H1 (cell line): ENCODE results near the gene DDX55. TPM values are rescaled to one million over a fixed set of nuclear protein-coding genes. Genes with fewer than 3 reads are reported as not detected.
A peak's percentile ranks its signal among the peaks of the same experiment; 100 is the strongest.

Experiments
- CTCF ChIA-PET: fragments of 300-600 bp; sonication (Branson Sonifier 250); formaldehyde crosslinking; loops from one replicate; lab custom pipeline; 2021; ENCODE audit not compliant: partially characterized antibody; lab: Charles Lee
- POLR2A ChIA-PET: fragments of 300-600 bp; sonication (Branson Sonifier 250); formaldehyde crosslinking; loops from one replicate; lab custom pipeline; 2021; ENCODE audit warnings: inconsistent platforms; ENCODE audit not compliant: partially characterized antibody; lab: Charles Lee
- DNase-seq, 2 experiments: peaks; one replicate each; pipeline versions ENCODE4 v3.0.0 to v3.0.0-alpha.2; 2010 to 2022; ENCODE audit warnings: low spot score in 2 of 2, low read depth in 1 of 2, mixed read lengths in 1 of 2
- FAIRE-seq: peaks from 2 replicates; lab custom pipeline; 2011; peaks lifted over from hg19 to GRCh38; lab: Jason Lieb, UNC
- H2AFZ ChIP-seq: 2 replicates; pipeline ENCODE4 v1.8.1; 2012; ENCODE audit warnings: low read length, inconsistent platforms
- H2AK5ac ChIP-seq: 2 replicates; pipeline ENCODE4 v1.6.1; 2013; ENCODE audit warnings: low read depth, low read length
- H2BK120ac ChIP-seq: replicated peaks from 2 replicates; pipeline ENCODE3; 2013; ENCODE audit warnings: low read depth, low read length, inconsistent platforms
- H2BK12ac ChIP-seq: 2 replicates; pipeline ENCODE4 v1.6.1; 2013; ENCODE audit warnings: low read depth, low read length
- H2BK15ac ChIP-seq: 2 replicates; pipeline ENCODE4 v1.6.1; 2013; ENCODE audit warnings: low read length
- H2BK20ac ChIP-seq: 2 replicates; pipeline ENCODE4 v1.6.1; 2013; ENCODE audit warnings: low read length
- H2BK5ac ChIP-seq: 2 replicates; pipeline ENCODE4 v1.6.1; 2013; ENCODE audit warnings: low read depth, low read length
- H3K14ac ChIP-seq: 2 replicates; pipeline ENCODE4 v1.6.1; 2013; ENCODE audit warnings: inconsistent platforms; ENCODE audit not compliant: insufficient read length
- H3K18ac ChIP-seq: 2 replicates; pipeline ENCODE4 v1.6.1; 2013; ENCODE audit warnings: low read length; ENCODE audit errors: extremely low read depth
- H3K23ac ChIP-seq: 2 replicates; pipeline ENCODE4 v1.6.1; 2013; ENCODE audit warnings: inconsistent platforms; ENCODE audit not compliant: insufficient read length
- H3K23me2 ChIP-seq: 2 replicates; pipeline ENCODE4 v1.6.1; 2013; ENCODE audit warnings: low read depth, low read length
- H3K27ac ChIP-seq: 2 replicates; pipeline ENCODE4 v1.6.1; 2011; ENCODE audit warnings: low read depth, low read length, inconsistent platforms
- H3K27me3 ChIP-seq, 4 experiments: replicated peaks in 1 of 4; 1 replicate in 1 of 4; 2 replicates in 3 of 4; pipeline versions ENCODE4 v1.6.1 to v1.8.1; 2011 to 2013; ENCODE audit warnings: low read length in 3 of 4, mild to moderate bottlenecking in 3 of 4, inconsistent platforms in 2 of 4, mixed read lengths in 2 of 4, moderate library complexity in 1 of 4; ENCODE audit not compliant: control insufficient read depth in 3 of 4, insufficient read depth in 3 of 4; ENCODE audit errors: extremely low read depth in 1 of 4
- H3K36me3 ChIP-seq, 4 experiments: 2 replicates each; pipeline versions ENCODE4 v1.6.1 to v1.8.1; 2011 to 2013; ENCODE audit warnings: mild to moderate bottlenecking in 4 of 4, low read length in 3 of 4, moderate library complexity in 2 of 4, control low read depth in 1 of 4, inconsistent platforms in 1 of 4; ENCODE audit not compliant: insufficient read depth in 4 of 4, control insufficient read depth in 2 of 4
- H3K4ac ChIP-seq: replicated peaks from 2 replicates; pipeline ENCODE3; 2013; ENCODE audit warnings: low read length, low read depth, mixed read lengths, inconsistent platforms; ENCODE audit not compliant: insufficient read length
- H3K4me1 ChIP-seq, 4 experiments: replicated peaks in 1 of 4; 1 replicate in 1 of 4; 2 replicates in 3 of 4; pipeline versions ENCODE4 v1.6.1 to v1.8.1; 2011 to 2013; ENCODE audit warnings: low read length in 3 of 4, inconsistent platforms in 2 of 4, mixed read lengths in 1 of 4; ENCODE audit not compliant: insufficient read depth in 4 of 4, control insufficient read depth in 3 of 4
- H3K4me2 ChIP-seq, 2 experiments: 2 replicates each; pipeline versions ENCODE4 v1.6.1 to v1.8.1; 2011 to 2013; ENCODE audit warnings: low read depth in 2 of 2, low read length in 2 of 2, control low read depth in 1 of 2, inconsistent platforms in 1 of 2, mild to moderate bottlenecking in 1 of 2; ENCODE audit not compliant: insufficient read depth in 1 of 2
- H3K4me3 ChIP-seq, 4 experiments: fragments of 200-600, 300-600 bp in 1 of 4; sonication (generic), shearing (Covaris generic), sonication (Bioruptor Twin) in 1 of 4; 2 replicates each; pipeline versions ENCODE4 v1.5.1 to v1.8.1; 2011 to 2016; ENCODE audit warnings: low read length in 4 of 4, low read depth in 3 of 4, control low read depth in 2 of 4, inconsistent platforms in 2 of 4, mild to moderate bottlenecking in 2 of 4, mixed read lengths in 1 of 4, moderate library complexity in 1 of 4; ENCODE audit not compliant: insufficient read depth in 2 of 4; ENCODE audit errors: extremely low read depth in 1 of 4
- H3K56ac ChIP-seq: replicated peaks from 2 replicates; pipeline ENCODE3; 2013; ENCODE audit warnings: low read depth, mild to moderate bottlenecking, mixed read lengths, low read length, inconsistent platforms; ENCODE audit not compliant: insufficient read length
- H3K79me1 ChIP-seq: 2 replicates; pipeline ENCODE4 v1.6.1; 2013; ENCODE audit warnings: low read depth, low read length, control low read depth
- H3K79me2 ChIP-seq, 2 experiments: 2 replicates each; pipeline versions ENCODE4 v1.6.1 to v1.8.1; 2012 to 2013; ENCODE audit warnings: low read length in 2 of 2, mild to moderate bottlenecking in 2 of 2, inconsistent platforms in 1 of 2; ENCODE audit not compliant: insufficient read depth in 2 of 2, control insufficient read depth in 1 of 2
- H3K9ac ChIP-seq, 4 experiments: replicated peaks in 1 of 4; 1 replicate in 1 of 4; 2 replicates in 3 of 4; pipeline versions ENCODE4 v1.6.1 to v1.8.1; 2011 to 2013; ENCODE audit warnings: low read depth in 3 of 4, low read length in 3 of 4, control low read depth in 2 of 4, mild to moderate bottlenecking in 2 of 4, moderate library complexity in 2 of 4, inconsistent platforms in 1 of 4; ENCODE audit errors: extremely low read depth in 1 of 4
- H3K9me3 ChIP-seq, 2 experiments: 2 replicates each; pipeline versions ENCODE4 v1.6.1 to v1.8.1; 2012 to 2013; ENCODE audit warnings: mild to moderate bottlenecking in 2 of 2, moderate library complexity in 2 of 2, control low read depth in 1 of 2, inconsistent platforms in 1 of 2, low read depth in 1 of 2, low read length in 1 of 2, mixed read lengths in 1 of 2; ENCODE audit not compliant: insufficient read depth in 2 of 2
- H4K20me1 ChIP-seq, 2 experiments: replicated peaks in 1 of 2; 2 replicates each; pipeline versions ENCODE3 to v1.8.1; 2011 to 2013; ENCODE audit warnings: inconsistent platforms in 2 of 2, low read length in 2 of 2, mild to moderate bottlenecking in 1 of 2; ENCODE audit not compliant: insufficient read depth in 2 of 2, control insufficient read depth in 1 of 2
- H4K5ac ChIP-seq: 2 replicates; pipeline ENCODE4 v1.6.1; 2013; ENCODE audit warnings: low read length, low read depth, mixed read lengths, inconsistent platforms; ENCODE audit not compliant: insufficient read length
- H4K8ac ChIP-seq: 2 replicates; pipeline ENCODE4 v1.8.0; 2013; ENCODE audit warnings: mild to moderate bottlenecking, moderate library complexity, low read length, inconsistent platforms; ENCODE audit not compliant: insufficient read depth; ENCODE audit errors: extremely low read depth
- H4K91ac ChIP-seq: replicated peaks from 2 replicates; pipeline ENCODE3; 2013; ENCODE audit warnings: low read length, mixed read lengths, inconsistent platforms; ENCODE audit not compliant: insufficient read length
- CTBP2 ChIP-seq: IDR thresholded peaks from 2 replicates; pipeline ENCODE4 v1.7.0; 2011; ENCODE audit warnings: borderline replicate concordance, mild to moderate bottlenecking, moderate library complexity, mixed read lengths, low read length; ENCODE audit not compliant: insufficient read depth, insufficient read length
- JUND ChIP-seq: IDR thresholded peaks from 2 replicates; pipeline ENCODE4 v1.6.1; 2011; ENCODE audit warnings: mild to moderate bottlenecking, improper control_type of control experiment, low read length
- KDM1A ChIP-seq: fragments of 200-600, 300-600 bp; sonication (generic); IDR thresholded peaks from 2 replicates; pipeline ENCODE4 v1.7.1; 2016; ENCODE audit warnings: mild to moderate bottlenecking, low read length, borderline replicate concordance
- PHF8 ChIP-seq: fragments of 200-600 bp; sonication (generic); conservative IDR thresholded peaks from 2 replicates; pipeline ENCODE4 v1.7.1; 2012; ENCODE audit warnings: low read depth, mild to moderate bottlenecking, inconsistent platforms, low read length, moderate library complexity
- POLR2AphosphoS5 ChIP-seq: IDR thresholded peaks from 2 replicates; pipeline ENCODE4 v1.6.1; 2011; ENCODE audit warnings: low read depth, low read length
- SUZ12 ChIP-seq: fragments of 200-600 bp; sonication (generic); IDR thresholded peaks from 2 replicates; pipeline ENCODE4 v1.6.1; 2012; ENCODE audit warnings: mild to moderate bottlenecking, inconsistent platforms, low read length, moderate library complexity, mixed read lengths
- TAF1 ChIP-seq: IDR thresholded peaks from 2 replicates; pipeline ENCODE4 v1.6.1; 2011; ENCODE audit warnings: mild to moderate bottlenecking, low read depth, low read length
- WGBS, 2 experiments: shearing (Covaris generic) in 1 of 2; methylation state at CpG; one replicate each; pipeline versions ENCODE4 v1.1.6 to v1.1.7; 2013 to 2015; ENCODE audit warnings: low lambda C conversion rate in 2 of 2, mixed read lengths in 2 of 2, inconsistent platforms in 1 of 2, low coverage in 1 of 2, missing lambda C conversion rate in 1 of 2; ENCODE audit not compliant: insufficient replicate concordance in 2 of 2, insufficient coverage in 1 of 2, insufficient read length in 1 of 2; ENCODE audit errors: extremely low coverage in 1 of 2, missing lambda C conversion rate in 1 of 2; 5-methylcytosine and 5-hydroxymethylcytosine counted together
- polyA plus RNA-seq, 7 experiments: library from polyadenylated mRNA; depleted of rRNA in 3 of 7; stranded (reverse) in 5 of 7; unstranded in 2 of 7; fragments of >200 nt in 5 of 7; fragments of 200-250 nt in 2 of 7; gene quantifications; 1 replicate in 5 of 7; 2 replicates in 1 of 7; 4 replicates in 1 of 7; pipeline versions ENCODE4 v1.2.1 to v1.2.3, GENCODE V29; 2011 to 2013; ENCODE audit warnings: missing spikeins in 2 of 7, mixed read lengths in 2 of 7
- total RNA-seq: library from RNA; stranded (reverse); fragmentation: NEBNext Ultra II Directional; extraction: Animal tissue kit (Norgen Biotek cat#: 25700); gene quantifications from 2 replicates; pipeline ENCODE4 v1.2.1, GENCODE V29; 2021
- TF ChIP-seq, protein P1 (sequence below): IDR thresholded peaks from 2 replicates; pipeline ENCODE4 v1.6.1; 2011; ENCODE audit warnings: low read depth, mild to moderate bottlenecking, low read length; ENCODE audit not compliant: insufficient read depth

DDX55 gene
- total and polyA plus RNA-seq, 2 of the 8 experiments (the other 6 are each of a cell fraction or from before 2014, with no cell fraction given): 25.8 to 37.7 TPM

- H2BK12ac ChIP-seq: no peak overlapping the region
- H2BK5ac ChIP-seq: peak overlapping the region; percentile 98; the same call in 1 of the 2 replicates
- no peak overlapping the region for H2AFZ ChIP-seq
- FAIRE-seq (no peak), DNase-seq (no peak)
- H3K79me2 ChIP-seq: peaks cover 25 to 50% of the 10 kb centered on the region in 2 experiments
- peak overlapping the region; percentile 98 for H3K56ac ChIP-seq
- no peak for TF ChIP-seq POLR2AphosphoS5
- no peak for TF ChIP-seq SUZ12
- TF ChIP-seq KDM1A: no peak
- no peak for TF ChIP-seq CTBP2
- TF ChIP-seq PHF8: no peak
- TF ChIP-seq, protein P1, sequence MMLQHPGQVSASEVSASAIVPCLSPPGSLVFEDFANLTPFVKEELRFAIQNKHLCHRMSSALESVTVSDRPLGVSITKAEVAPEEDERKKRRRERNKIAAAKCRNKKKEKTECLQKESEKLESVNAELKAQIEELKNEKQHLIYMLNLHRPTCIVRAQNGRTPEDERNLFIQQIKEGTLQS: no peak
- TF ChIP-seq JUND: no peak
- TF ChIP-seq TAF1: no peak
- no peak overlapping the region for H3K23ac ChIP-seq
- H3K4me1 ChIP-seq: peaks cover 0 to 1% (median 0%) of the 10 kb centered on the region in 4 experiments; a peak in 2 of 7 replicates
- no peaks in the 10 kb centered on the region for H3K27me3 ChIP-seq
- no peak overlapping the region for H2BK15ac ChIP-seq
- peak overlapping the region; percentile 89 to 99 for H3K4me2 ChIP-seq
- H4K8ac ChIP-seq: no peak overlapping the region
- H2AK5ac ChIP-seq: no peak overlapping the region; the same call in 1 of the 2 replicates
- ChIA-PET POLR2A (interaction anchor here (0.9 to 3.5 kb wide), 12 partner anchors 9 to 336 kb away, joined by 3 to 25 read pairs (median 4); partner anchors contain the start of gene SBNO1), CTCF (interaction anchor here (0.9 to 2.4 kb wide), 5 partner anchors 9 to 278 kb away, joined by 3 to 17 read pairs (median 3); partner anchors contain the start of genes RILPL1 and TMED2)
- H3K9ac ChIP-seq: peak overlapping the region; percentile 81 to 99 (median 91)
- no peak overlapping the region for H4K91ac ChIP-seq
- H4K20me1 ChIP-seq: peaks cover 2 to 4% of the 10 kb centered on the region in 2 experiments
- H3K9me3 ChIP-seq: no peaks in the 10 kb centered on the region
- no peak overlapping the region for H2BK120ac ChIP-seq
- H3K36me3 ChIP-seq: peaks cover 13 to 36% (median 24%) of the 10 kb centered on the region in 4 experiments
- 27% methylated on average over 7 of the region's 7 CpGs; no CpG with 5 or more reads in 1 of the 2 experiments for WGBS, 2 experiments
- H2BK20ac ChIP-seq: no peak overlapping the region
- H3K79me1 ChIP-seq: 0 out of 2 replicates have a peak, but pooled peaks cover 4% of the 10 kb centered on the region
- peak overlapping the region; percentile 80 to 99 (median 98) for H3K4me3 ChIP-seq
- peaks cover 11% of the 10 kb centered on the region for H3K23me2 ChIP-seq
- H4K5ac ChIP-seq: peak overlapping the region; percentile 86
- no peak overlapping the region for H3K14ac ChIP-seq
- H3K4ac ChIP-seq: no peak overlapping the region
- H3K27ac ChIP-seq: peak overlapping the region; percentile 92
- no peak overlapping the region for H3K18ac ChIP-seq
Observed at GRCh38 chr12:123602651-123603195, 824 bp downstream of the DDX55 start.
